OCI-LY7 (cell line): ENCODE data around the gene TTYH1. TPM values are rescaled to one million over a fixed set of nuclear protein-coding genes. Genes with fewer than 3 reads are reported as not detected.
A peak's percentile ranks its signal among the peaks of the same experiment; 100 is the strongest.

Experiments used
- BruUV-seq: library from RNA; stranded (reverse); fragments of 400-500 nt; replicated peaks from 2 replicates; lab custom pipeline; 2021; lab: Mats Ljungman, UMichigan
- CTCF ChIA-PET: fragments of 300-600 bp; sonication (Branson Sonifier 250); formaldehyde crosslinking; loops from one replicate; lab custom pipeline; 2022; ENCODE audit warnings: antibody characterized with exemption; ENCODE audit not compliant: unreplicated experiment; lab: Charles Lee
- POLR2A ChIA-PET: fragments of 300-600 bp; sonication (Branson Sonifier 250); formaldehyde crosslinking; loops from one replicate; lab custom pipeline; 2022; ENCODE audit warnings: antibody characterized with exemption; lab: Charles Lee
- DNase-seq: peaks from one replicate; pipeline ENCODE4 v3.0.0-alpha.2; 2015; ENCODE audit warnings: low spot score
- H2AFZ ChIP-seq: fragments of 200-600 bp; sonication (generic), shearing (Covaris generic); 2 replicates; pipeline ENCODE4 v1.6.1; 2014; ENCODE audit warnings: mild to moderate bottlenecking, antibody characterized with exemption, low read length, moderate library complexity
- H3K27ac ChIP-seq: fragments of 200-600 bp; sonication (generic); 2 replicates; pipeline ENCODE4 v1.5.1; 2014; ENCODE audit warnings: mixed run types, low read depth, mild to moderate bottlenecking, moderate library complexity, low read length, inconsistent platforms; ENCODE audit not compliant: poor library complexity, severe bottlenecking
- H3K36me3 ChIP-seq: fragments of 200-600 bp; sonication (generic); 2 replicates; pipeline ENCODE4 v1.6.1; 2014; ENCODE audit warnings: mild to moderate bottlenecking, antibody characterized with exemption, low read length, moderate library complexity, mixed read lengths; ENCODE audit not compliant: insufficient read depth
- H3K4me1 ChIP-seq: fragments of 200-600 bp; sonication (generic); 2 replicates; pipeline ENCODE4 v1.5.1; 2014; ENCODE audit warnings: mild to moderate bottlenecking, low read length; ENCODE audit not compliant: insufficient read depth, poor library complexity, severe bottlenecking
- H3K4me2 ChIP-seq: fragments of 200-600 bp; sonication (generic); 2 replicates; pipeline ENCODE4 v1.6.1; 2014; ENCODE audit warnings: mild to moderate bottlenecking, low read length
- H3K4me3 ChIP-seq: fragments of 200-600 bp; sonication (generic); 2 replicates; pipeline ENCODE4 v1.5.1; 2014; ENCODE audit warnings: mild to moderate bottlenecking, low read depth, low read length; ENCODE audit not compliant: poor library complexity, severe bottlenecking
- H3K79me2 ChIP-seq: fragments of 200-600 bp; sonication (generic); 2 replicates; pipeline ENCODE4 v1.6.1; 2016; ENCODE audit warnings: low read depth, mild to moderate bottlenecking, low read length, moderate library complexity, mixed read lengths; ENCODE audit not compliant: insufficient read depth
- H3K9me2 ChIP-seq: fragments of 200-600 bp; sonication (generic); 2 replicates; pipeline ENCODE4 v1.6.1; 2016; ENCODE audit warnings: mild to moderate bottlenecking, low read length, mixed read lengths; ENCODE audit not compliant: insufficient read depth
- H3K9me3 ChIP-seq: fragments of 200-600 bp; sonication (generic); 2 replicates; pipeline ENCODE4 v1.6.1; 2014; ENCODE audit warnings: mild to moderate bottlenecking, mixed run types, low read length, mixed read lengths
- H4K20me1 ChIP-seq: fragments of 200-600 bp; sonication (generic); 2 replicates; pipeline ENCODE4 v1.6.1; 2014; ENCODE audit warnings: mild to moderate bottlenecking, antibody characterized with exemption, low read length, moderate library complexity, mixed read lengths; ENCODE audit not compliant: insufficient read depth
- EZH2phosphoT487 ChIP-seq: fragments of 200-600 bp; sonication (generic); IDR thresholded peaks from 2 replicates; pipeline ENCODE4 v1.6.1; 2018; ENCODE audit warnings: low read depth, borderline replicate concordance, mild to moderate bottlenecking, mixed run types, antibody characterized with exemption, low read length, moderate library complexity, mixed read lengths
- intact Hi-C: fragments of 100-400 bp; cut with micrococcal nuclease; formaldehyde crosslinking; loops from one replicate; pipeline ENCODE4 v1.10.0; 2022; ENCODE audit not compliant: unreplicated experiment
- total RNA-seq, 2 experiments: library from RNA; depleted of rRNA in 1 of 2; stranded (reverse); fragments of >200 nt in 1 of 2; shearing (Covaris generic) in 1 of 2; gene quantifications; 2 replicates each; pipeline ENCODE4 v1.2.3, GENCODE V29; 2014 to 2022
- TF ChIP-seq, protein P1 (sequence below): fragments of 200-600 bp; sonication (generic); conservative IDR thresholded peaks from 2 replicates; pipeline ENCODE4 v1.5.1; 2014; ENCODE audit warnings: mild to moderate bottlenecking, antibody characterized with exemption, low read length, moderate library complexity, mixed read lengths

TTYH1 gene
- total RNA-seq, 2 experiments from 2014 or later: 0.53 TPM; not detected in 1

DNA sequence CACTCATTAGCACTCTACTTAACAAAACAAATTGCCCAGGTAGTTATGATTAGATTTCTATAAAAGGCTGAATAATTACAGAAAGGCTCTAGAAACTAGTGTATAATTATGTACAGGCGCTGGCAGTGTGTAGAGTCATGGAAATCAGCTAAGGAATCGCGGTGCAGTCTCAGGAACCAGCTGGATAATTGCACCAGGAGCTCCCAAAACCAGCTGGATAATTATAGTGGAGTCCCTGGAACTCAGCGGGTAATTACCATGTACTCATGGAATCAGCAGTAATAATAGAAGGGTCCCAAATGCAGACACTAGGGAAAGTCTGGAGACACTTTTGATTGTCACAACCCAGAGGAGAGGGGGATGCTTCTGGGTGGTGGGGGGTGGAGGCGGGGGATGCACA is 23.2 kb upstream of the TTYH1 start:
- Histone ChIP-seq H3K9me3 (no peaks in the 10 kb centered on the region), H2AFZ (no peak overlapping the region), H3K9me2 (no peaks in the 10 kb centered on the region), H3K27ac (no peak overlapping the region), H3K79me2 (no peaks in the 10 kb centered on the region), H4K20me1 (peaks cover 14% of the 10 kb centered on the region; the same call in 1 of the 2 replicates), H3K4me2 (no peak overlapping the region), H3K4me3 (no peak overlapping the region), H3K4me1 (peaks cover 33% of the 10 kb centered on the region), H3K36me3 (no peaks in the 10 kb centered on the region)
- ChIA-PET CTCF (no interaction called here), POLR2A (interaction anchor here (0.5 kb wide), 1 partner anchor 1211 kb away, joined by 3 read pairs; no protein-coding TSS in a partner anchor)
- DNase-seq: no peak
- TF ChIP-seq EZH2phosphoT487: no peak
- TF ChIP-seq, protein P1, sequence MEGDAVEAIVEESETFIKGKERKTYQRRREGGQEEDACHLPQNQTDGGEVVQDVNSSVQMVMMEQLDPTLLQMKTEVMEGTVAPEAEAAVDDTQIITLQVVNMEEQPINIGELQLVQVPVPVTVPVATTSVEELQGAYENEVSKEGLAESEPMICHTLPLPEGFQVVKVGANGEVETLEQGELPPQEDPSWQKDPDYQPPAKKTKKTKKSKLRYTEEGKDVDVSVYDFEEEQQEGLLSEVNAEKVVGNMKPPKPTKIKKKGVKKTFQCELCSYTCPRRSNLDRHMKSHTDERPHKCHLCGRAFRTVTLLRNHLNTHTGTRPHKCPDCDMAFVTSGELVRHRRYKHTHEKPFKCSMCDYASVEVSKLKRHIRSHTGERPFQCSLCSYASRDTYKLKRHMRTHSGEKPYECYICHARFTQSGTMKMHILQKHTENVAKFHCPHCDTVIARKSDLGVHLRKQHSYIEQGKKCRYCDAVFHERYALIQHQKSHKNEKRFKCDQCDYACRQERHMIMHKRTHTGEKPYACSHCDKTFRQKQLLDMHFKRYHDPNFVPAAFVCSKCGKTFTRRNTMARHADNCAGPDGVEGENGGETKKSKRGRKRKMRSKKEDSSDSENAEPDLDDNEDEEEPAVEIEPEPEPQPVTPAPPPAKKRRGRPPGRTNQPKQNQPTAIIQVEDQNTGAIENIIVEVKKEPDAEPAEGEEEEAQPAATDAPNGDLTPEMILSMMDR: 0 out of 2 replicates have a peak, but pooled peaks have one; percentile 11
- BruUV-seq: no TSS peak
- intact Hi-C loops: no loop called here

- TF ChIP-seq, protein P1: no peak
- no peak for TF ChIP-seq EZH2phosphoT487
- no peak for DNase-seq
- no TSS peak for BruUV-seq
- Histone ChIP-seq H3K36me3 (no peaks in the 10 kb centered on the region), H3K4me1 (peaks cover 22% of the 10 kb centered on the region), H4K20me1 (peaks cover 13% of the 10 kb centered on the region; the same call in 1 of the 2 replicates), H3K27ac (no peak overlapping the region), H3K9me3 (no peaks in the 10 kb centered on the region), H3K4me3 (no peak overlapping the region), H3K9me2 (no peaks in the 10 kb centered on the region), H3K4me2 (no peak overlapping the region), H3K79me2 (no peaks in the 10 kb centered on the region), H2AFZ (no peak overlapping the region)
- ChIA-PET POLR2A (no interaction called here), CTCF (no interaction called here)
- intact Hi-C loops: no loop called here
These were observed 21.9 kb upstream of the TTYH1 start for GRCh38 chr19:54393381-54393780.

- no peak for DNase-seq
- H3K4me1 ChIP-seq: peaks cover 3% of the 10 kb centered on the region
- H3K27ac ChIP-seq: no peak overlapping the region
- TF ChIP-seq, protein P1: no peak
- no peak for TF ChIP-seq EZH2phosphoT487
- BruUV-seq: no TSS peak
- no peaks in the 10 kb centered on the region for H3K79me2 ChIP-seq
- peaks cover 4% of the 10 kb centered on the region; the same call in 1 of the 2 replicates for H4K20me1 ChIP-seq
- POLR2A ChIA-PET: no interaction called here
- no peak overlapping the region for H2AFZ ChIP-seq
- CTCF ChIA-PET: no interaction called here
- H3K4me2 ChIP-seq: no peak overlapping the region
- intact Hi-C loops: no loop called here
- H3K9me2 ChIP-seq: no peaks in the 10 kb centered on the region
- no peaks in the 10 kb centered on the region for H3K9me3 ChIP-seq
- H3K36me3 ChIP-seq: no peaks in the 10 kb centered on the region
- H3K4me3 ChIP-seq: no peak overlapping the region
These were observed 19.6 kb upstream of the TTYH1 start for GRCh38 chr19:54395685-54396084.
